KOPT-K1 (cell line): ENCODE results near the gene NCKAP5.
"Not testable (repeated sequence)": the region's sequence is repeated elsewhere in the genome, so short reads cannot be mapped to it uniquely, and the experiment has no call there.

Experiments used
- H3K27ac ChIP-seq: fragments of 200-600 bp; sonication (generic); 2 replicates; pipeline ENCODE4 v1.5.1; 2016; ENCODE audit warnings: antibody characterized with exemption, mild to moderate bottlenecking, low read depth, low read length; ENCODE audit not compliant: poor library complexity, severe bottlenecking
- H3K36me3 ChIP-seq: fragments of 200-600 bp; sonication (generic); 2 replicates; pipeline ENCODE4 v1.5.1; 2017; ENCODE audit warnings: antibody characterized with exemption, mild to moderate bottlenecking, low read length, moderate library complexity; ENCODE audit not compliant: insufficient read depth
- H3K9me3 ChIP-seq: fragments of 200-600 bp; sonication (generic); 2 replicates; pipeline ENCODE4 v1.5.1; 2017; ENCODE audit warnings: antibody characterized with exemption, low read length, mild to moderate bottlenecking; ENCODE audit not compliant: insufficient read depth, poor library complexity, severe bottlenecking

Gene NCKAP5

DNA sequence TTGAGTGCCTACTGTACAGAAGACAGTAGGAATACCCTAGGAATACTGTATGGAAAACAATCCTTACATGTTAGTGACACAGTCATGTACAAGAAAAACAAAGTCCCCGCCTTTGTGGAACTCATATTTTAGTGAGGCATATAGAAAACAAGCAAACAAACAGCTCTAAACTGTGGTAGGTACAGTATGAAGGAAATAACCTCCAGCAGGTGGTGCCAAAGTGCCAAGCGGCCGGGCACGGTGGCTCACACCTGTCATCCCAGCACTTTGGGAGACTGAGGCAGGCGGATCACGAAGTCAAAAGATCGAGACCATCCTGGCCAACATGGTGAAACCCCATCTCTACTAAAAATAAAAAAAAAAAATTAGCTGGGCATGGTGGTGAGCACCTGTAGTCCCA, 48.6 kb downstream of the NCKAP5 start:
- H3K9me3 ChIP-seq = not testable (repeated sequence)

DNA sequence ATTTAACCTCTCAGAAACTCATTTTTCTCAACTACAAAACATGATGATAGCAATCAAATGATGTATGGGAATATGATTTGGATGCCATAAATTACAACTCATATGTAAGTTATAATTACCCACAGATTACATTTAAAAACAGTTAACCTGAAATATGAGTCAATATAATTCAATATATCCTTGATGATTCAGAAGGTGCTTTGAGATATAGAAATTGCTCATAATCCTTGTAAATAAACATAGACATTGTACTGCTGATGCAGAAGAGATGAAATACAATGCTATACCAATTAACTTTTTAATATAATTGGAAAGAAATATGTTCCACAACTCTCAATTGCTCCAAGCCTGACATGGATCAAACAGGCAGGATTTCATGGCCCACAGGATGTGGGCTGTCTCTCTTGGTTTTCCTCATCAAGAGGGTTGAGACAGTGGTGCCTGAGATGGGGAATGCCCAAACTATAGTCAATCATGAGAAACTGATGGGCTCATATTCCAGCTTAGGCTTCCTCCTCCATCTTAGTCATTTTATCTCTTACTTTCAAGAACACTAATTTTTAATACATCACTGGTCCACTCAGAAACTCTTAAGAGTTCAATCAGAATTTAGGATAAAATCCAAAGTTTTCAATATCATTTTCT, 49.4 kb downstream of the NCKAP5 start:
- Histone ChIP-seq H3K27ac (no peak overlapping the region), H3K9me3 (no peaks in the 10 kb centered on the region), H3K36me3 (no peaks in the 10 kb centered on the region)

More for the DNA sequence above, 48.6 kb downstream of the NCKAP5 start:
- H3K36me3 ChIP-seq, H3K27ac ChIP-seq: not testable (repeated sequence)

DNA sequence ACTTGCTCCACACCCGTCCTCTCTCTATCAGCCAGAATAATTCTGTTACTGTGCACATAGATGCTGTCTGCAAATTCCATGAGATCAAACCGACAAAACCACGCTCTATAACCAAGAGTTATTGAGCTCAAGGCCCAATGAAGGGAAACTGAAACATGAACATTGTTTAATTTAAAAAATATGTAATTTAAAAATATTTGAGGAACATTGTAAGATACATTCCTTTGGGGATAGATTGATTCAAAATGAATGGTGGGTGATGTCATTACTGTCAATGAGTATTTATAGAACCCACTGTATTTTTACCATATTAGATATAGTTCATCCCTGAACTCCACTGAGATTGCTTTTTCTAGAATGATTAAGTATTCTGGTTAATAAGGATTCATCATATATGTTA, 50.4 kb downstream of the NCKAP5 start:
- Histone ChIP-seq H3K36me3 (no peaks in the 10 kb centered on the region), H3K27ac (no peak overlapping the region), H3K9me3 (no peaks in the 10 kb centered on the region)

DNA sequence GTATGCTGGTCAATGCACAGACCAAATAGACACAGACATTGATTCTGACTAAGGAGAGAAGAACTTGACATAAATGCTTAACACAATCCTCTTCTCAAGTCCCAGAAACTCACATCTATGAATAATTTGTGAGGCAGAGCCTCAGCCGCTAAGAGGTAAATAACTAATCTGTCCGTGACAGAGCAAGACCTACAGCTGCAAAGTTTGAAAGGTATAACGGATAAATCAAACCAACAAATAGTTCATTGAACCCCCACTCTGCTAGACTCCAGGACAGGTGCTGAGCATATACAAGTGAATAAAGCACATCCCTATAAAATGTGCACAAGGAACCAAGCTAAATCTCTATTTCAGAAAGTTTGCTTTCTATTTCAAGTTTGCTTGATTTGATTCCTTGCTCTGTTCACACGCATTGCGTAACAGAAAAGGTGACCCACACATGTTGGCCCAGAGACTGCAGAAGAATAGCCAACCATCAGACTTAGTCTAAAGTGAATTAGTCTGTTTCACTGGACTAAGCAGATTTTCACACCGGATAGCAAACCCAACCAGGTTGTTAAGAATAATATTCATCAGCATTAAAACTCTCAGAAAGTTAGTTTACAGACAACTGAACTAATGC, 51.7 kb downstream of the NCKAP5 start:
- no peak overlapping the region for H3K27ac ChIP-seq
- no peaks in the 10 kb centered on the region for H3K9me3 ChIP-seq
- H3K36me3 ChIP-seq = no peaks in the 10 kb centered on the region

DNA sequence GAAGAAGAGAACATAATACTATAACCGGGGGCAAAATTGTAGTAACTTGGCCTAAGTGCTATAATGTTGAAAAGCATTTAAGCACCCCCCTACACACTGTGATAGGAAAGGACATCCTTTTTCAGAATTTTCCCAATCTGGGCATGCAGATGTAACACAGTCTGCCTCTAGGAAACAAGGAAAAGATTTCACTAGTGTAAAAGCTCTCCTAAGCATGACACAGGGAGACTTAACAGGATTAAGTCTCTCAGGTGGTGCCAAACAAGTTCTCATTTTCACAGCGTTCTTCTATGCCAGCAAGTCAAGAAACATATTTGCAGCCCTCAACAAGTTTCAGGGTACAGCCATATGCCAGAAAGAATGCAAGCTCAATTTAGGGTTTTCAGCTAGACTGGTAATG, 53.0 kb downstream of the NCKAP5 start:
- no peaks in the 10 kb centered on the region for H3K9me3 ChIP-seq
- H3K36me3 ChIP-seq = no peaks in the 10 kb centered on the region
- H3K27ac ChIP-seq = no peak overlapping the region

DNA sequence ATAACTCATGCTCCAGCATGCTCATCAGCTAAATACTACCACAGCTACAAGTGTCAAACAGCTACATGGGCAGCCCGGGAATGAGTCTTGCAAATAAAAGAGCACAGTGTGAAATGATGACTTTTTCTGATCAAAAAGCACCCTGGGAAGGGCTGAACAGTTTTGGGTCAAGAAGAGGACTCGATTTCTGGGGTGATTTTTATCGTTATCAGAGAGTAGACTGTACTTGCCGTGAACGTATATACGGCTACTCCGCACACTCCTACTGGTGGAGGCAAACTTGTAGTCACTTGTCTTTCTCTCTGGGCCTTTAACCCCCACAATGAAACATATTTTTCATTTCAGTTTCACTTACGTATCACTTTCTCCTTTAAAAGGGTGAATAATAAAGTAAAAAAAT, 54.4 kb downstream of the NCKAP5 start:
- Histone ChIP-seq H3K27ac (no peak overlapping the region), H3K36me3 (no peaks in the 10 kb centered on the region), H3K9me3 (no peaks in the 10 kb centered on the region)

DNA sequence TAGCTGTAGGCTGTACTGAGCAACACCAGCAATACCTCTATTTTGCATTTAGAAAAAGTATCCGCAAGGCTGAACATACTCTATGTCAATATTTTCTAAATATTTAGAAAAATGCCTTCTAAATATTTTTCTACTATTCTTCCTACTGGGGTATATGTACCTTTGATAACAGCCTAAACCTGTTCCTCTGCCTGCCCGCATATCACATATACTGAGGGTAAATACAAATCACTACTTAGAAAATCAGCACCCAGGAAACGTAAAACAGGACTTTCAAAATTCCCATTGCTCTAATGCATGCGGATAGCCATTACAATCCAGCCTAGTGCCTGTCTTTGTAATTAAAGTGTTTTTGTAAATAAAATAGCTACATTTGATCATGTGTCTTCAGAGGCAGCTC, 56.1 kb downstream of the NCKAP5 start:
- no peaks in the 10 kb centered on the region for H3K36me3 ChIP-seq
- H3K27ac ChIP-seq = no peak overlapping the region
- H3K9me3 ChIP-seq = no peaks in the 10 kb centered on the region

DNA sequence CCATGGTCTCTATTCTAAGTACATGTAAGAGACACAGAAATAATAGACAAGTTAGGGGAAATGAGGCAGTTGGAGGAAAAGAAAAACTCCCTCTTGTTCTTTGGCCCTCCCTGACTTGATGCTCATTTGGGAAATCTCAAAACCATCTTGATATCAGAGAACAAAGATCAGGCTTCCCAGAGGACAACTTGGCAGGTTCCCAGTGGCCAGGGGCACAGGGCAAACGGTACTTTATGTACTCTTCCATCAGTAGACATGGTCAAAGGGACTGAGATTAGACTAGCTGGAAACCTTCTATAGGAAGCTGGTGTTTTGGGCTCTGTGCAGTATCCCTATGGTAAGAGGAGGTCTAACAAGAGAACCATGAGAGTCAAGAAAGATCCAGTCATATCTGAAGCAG, 56.6 kb downstream of the NCKAP5 start:
- Histone ChIP-seq H3K27ac (no peak overlapping the region), H3K9me3 (no peaks in the 10 kb centered on the region), H3K36me3 (no peaks in the 10 kb centered on the region)

DNA sequence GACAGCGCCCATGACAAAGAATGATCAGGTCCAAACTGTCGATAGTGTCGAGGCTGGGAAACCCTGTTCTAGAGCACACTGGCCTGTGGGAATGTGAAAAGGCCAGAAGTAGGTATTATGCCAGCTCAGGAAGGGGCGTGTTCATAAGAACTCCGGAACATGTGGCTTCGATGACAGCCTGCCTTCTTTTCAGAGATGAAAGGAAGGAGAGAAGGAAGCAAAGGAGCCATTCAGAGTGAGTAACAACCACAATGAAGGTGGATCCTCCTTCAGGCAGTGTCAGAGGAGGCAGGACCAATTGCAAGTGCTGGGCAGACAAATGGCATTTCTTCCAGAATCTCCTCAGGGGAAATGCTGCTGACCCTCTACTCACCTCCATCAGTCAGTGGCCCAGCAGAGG, 58.5 kb downstream of the NCKAP5 start:
- no peaks in the 10 kb centered on the region for H3K36me3 ChIP-seq
- no peaks in the 10 kb centered on the region for H3K9me3 ChIP-seq
- H3K27ac ChIP-seq = no peak overlapping the region

DNA sequence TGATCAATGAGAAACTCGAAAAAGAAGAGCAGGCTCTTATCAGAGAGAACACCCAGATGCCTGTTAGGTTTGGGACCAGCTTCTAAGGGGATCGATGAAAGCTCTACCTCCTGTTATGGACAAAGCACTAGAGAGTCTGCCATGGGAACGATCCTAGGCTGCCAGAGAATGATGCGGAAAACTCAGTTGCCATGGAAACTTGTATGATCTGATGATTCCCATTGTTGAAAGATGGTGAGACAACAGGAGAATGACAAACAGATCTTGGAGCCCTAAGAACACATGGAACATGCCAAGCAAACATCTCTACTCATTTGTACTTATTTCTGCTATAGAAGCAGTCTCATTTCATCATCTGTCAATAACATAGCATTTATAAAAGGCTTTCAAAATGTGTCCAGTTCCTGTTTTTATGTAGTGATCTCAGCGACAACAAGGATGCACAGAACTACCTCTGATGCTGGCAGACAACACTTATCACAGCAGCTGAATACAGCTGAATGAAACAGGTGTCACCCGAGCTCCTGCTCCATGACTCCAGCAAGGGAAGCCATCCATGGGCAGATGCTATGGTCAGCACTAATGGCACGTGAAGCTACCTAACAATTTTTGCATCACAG, 59.6 kb downstream of the NCKAP5 start:
- no peaks in the 10 kb centered on the region for H3K36me3 ChIP-seq
- no peak overlapping the region for H3K27ac ChIP-seq
- H3K9me3 ChIP-seq = no peaks in the 10 kb centered on the region

DNA sequence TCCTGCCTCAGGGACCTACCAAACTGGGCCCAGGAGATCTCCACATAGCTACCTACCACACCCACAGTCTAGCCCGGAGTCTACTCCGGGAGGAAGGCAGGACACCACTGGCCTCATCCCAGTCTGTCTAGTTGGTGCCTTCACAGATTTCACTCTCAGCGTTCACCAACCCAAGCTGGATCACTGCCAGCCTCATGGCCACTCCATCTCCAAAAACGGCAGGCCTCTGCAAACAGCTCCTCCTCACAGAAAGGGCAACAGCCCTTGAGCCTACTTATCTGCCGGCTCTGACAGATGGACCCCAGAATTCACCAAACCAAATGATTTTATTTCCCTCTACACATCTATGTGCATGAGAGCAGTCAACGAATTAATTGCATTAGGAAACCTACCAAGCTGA, 61.3 kb downstream of the NCKAP5 start:
- no peak overlapping the region for H3K27ac ChIP-seq

DNA sequence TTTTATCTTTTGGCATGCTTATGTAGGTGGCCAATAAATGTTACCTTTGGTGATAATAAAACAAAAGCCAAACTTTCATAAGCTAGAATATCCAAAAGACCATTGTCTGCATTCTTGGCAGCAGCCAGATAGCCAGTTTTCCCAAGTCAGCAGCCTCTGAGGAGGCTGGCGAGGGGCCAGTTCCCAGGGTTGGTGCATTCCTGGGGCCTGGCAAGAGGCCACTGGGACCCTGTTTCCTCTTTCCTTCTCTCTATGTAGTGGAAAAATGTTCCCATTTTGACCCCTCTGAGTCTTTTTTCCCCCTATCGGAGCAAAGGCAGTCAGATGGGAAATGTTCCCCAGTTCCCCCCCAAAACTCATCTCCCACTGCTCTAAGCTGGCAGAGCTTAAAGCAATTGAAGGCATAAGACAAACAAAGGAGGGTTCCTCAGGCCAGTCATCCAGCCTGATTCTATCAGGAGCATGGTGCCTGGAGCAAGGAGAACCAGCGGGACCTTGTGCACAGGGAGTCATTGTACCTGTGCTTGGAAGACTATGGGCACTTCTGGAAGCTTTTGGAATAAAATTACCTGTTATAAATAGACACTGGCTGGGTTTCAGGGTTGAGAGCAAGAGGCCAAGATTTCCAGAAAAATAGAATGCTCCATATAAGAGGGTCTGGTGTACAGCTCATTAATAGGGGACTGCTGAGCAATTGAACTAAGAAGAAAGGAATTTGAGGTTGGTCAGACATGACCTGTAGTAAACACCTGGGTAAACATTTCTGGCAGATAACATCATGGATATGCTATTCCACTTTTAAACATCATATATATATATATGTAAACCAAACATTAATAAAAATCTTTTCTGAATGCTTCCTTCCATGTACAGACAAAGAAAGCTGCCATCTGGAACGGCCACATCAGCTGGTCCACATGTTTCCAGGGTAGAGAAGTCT, 63.4 kb downstream of the NCKAP5 start:
- H3K36me3 ChIP-seq = no peaks in the 10 kb centered on the region
- H3K27ac ChIP-seq = no peak overlapping the region
- H3K9me3 ChIP-seq = no peaks in the 10 kb centered on the region

More for the DNA sequence above, 61.3 kb downstream of the NCKAP5 start:
- Histone ChIP-seq H3K9me3 (no peaks in the 10 kb centered on the region), H3K36me3 (no peaks in the 10 kb centered on the region)

DNA sequence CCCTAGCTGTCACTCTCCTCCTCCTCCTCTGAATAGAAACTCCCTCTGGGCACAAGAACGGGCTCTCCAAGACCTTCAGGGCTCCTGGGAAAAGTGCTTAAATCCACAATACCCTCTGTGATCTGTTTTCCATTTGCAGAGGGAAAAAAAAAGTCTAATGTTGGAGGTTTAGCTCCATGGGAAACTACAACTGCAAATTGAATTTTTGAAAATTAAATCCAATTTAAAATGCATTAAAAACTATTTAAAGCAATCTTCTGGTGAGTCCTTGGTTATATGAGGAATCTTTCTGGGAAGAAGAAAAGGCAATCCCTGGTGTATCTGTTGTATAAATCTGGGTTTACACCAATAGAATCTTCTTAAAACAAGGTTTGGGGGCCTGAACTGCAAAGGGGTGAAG, 64.3 kb downstream of the NCKAP5 start:
- Histone ChIP-seq H3K36me3 (no peaks in the 10 kb centered on the region), H3K27ac (no peak overlapping the region), H3K9me3 (no peaks in the 10 kb centered on the region)

DNA sequence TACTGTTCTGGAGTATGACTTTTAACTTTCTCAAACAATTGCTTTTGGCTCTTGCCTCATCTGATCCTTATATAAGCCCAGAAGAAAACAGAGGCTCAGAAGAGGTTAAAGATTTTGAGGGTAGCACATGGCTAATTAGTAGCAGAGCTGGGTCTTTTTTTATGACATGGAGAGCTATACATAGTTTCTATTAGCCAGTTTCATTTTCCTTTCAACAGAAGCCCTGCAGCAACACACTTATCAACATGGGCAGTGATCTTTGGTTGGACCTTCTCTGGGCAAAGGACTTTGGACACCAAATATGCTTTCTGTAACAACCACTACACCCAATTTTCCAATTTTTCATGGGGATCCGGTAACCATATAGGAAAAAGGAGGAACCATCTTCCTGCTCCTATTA, 64.9 kb downstream of the NCKAP5 start:
- no peaks in the 10 kb centered on the region for H3K9me3 ChIP-seq
- no peaks in the 10 kb centered on the region for H3K36me3 ChIP-seq
- no peak overlapping the region for H3K27ac ChIP-seq

DNA sequence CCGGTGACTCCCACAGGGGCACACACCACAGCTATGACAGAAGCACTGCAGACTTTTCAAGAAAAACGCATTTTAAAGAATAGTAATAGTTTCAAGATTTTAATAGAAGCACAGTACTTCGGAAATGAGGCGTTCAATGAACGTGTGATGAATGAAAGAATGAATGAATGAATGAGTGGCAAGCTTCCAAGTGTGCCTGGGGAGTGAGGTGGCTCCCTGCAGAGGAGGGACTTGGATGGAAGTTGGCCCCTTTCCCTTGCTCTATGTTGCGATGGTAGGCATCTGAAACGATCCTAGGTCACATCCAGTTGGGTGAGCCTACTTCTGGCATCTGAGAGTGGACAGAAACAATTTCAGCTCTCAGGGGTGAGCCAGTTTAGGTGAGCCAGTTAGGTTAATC, 65.6 kb downstream of the NCKAP5 start:
- Histone ChIP-seq H3K9me3 (no peaks in the 10 kb centered on the region), H3K27ac (no peak overlapping the region), H3K36me3 (no peaks in the 10 kb centered on the region)
